GM12864 (cell line): Measurements from ENCODE around the gene LTBP1.

Source experiments
- DNase-seq: peaks from one replicate; pipeline ENCODE4 v3.0.0-alpha.2; 2011; ENCODE audit warnings: low read depth
- H3K4me3 ChIP-seq: 2 replicates; pipeline ENCODE4 v1.5.1; 2011; ENCODE audit warnings: mild to moderate bottlenecking, low read depth, low read length, control low read depth
- CTCF ChIP-seq: IDR thresholded peaks from 2 replicates; pipeline ENCODE4 v1.5.1; 2011; ENCODE audit warnings: low read depth, mild to moderate bottlenecking, moderate library complexity, low read length, control low read depth, inconsistent platforms; ENCODE audit errors: missing control alignments

LTBP1 gene

GRCh38 chr2:33145459-33145858 is 198.7 kb downstream of the LTBP1 start:
- TF ChIP-seq CTCF: no peak
- DNase-seq: no peak
- H3K4me3 ChIP-seq: no peak overlapping the region

DNA sequence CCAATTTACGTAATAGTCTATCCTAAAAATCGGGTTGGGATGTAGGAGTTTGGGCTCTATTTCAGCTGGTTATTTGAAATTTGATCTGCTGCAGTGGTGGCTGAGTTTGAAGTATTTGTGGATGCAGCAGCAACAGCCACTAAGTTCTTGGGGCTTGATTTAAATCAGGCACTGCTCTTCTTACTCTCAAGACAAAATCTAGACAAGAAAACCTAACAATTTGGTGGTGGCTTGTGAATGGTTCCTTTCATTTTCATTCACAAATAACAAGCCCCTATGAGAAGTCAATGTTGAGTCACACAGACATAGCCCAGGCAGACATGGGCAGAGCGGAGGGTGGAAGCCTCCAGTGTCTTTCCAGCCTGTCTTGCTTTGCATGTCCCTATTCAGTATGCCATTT is 199.3 kb downstream of the LTBP1 start:
- no peak overlapping the region for H3K4me3 ChIP-seq
- no peak for DNase-seq
- TF ChIP-seq CTCF: no peak

GRCh38 chr2:33153008-33153407 is 206.3 kb downstream of the LTBP1 start:
- DNase-seq: no peak
- TF ChIP-seq CTCF: no peak
- no peak overlapping the region for H3K4me3 ChIP-seq

- no peak for DNase-seq
- no peak for TF ChIP-seq CTCF
- no peak overlapping the region for H3K4me3 ChIP-seq
These were observed 211.8 kb downstream of the LTBP1 start for GRCh38 chr2:33158482-33159003.

DNA sequence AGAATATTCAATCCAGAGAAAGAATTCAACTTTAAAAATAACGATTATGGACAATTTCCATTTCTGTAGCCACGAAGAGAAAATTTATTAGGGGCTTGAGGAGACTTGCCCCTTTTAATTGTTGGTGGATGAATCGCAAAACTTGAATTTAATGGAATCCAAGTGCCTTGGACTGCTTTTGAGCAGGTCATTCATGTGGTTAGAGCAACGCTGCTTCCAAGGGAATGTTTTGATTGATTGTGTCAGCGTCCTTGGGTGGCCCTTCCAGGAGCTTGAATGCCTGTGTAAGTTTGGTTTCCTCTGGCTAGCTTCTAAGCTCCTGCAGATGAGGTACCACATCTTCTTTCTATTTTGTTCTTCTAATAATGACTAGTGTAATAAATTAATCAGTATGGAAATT is 213.4 kb downstream of the LTBP1 start:
- no peak for TF ChIP-seq CTCF
- no peak overlapping the region for H3K4me3 ChIP-seq
- DNase-seq: no peak

DNA sequence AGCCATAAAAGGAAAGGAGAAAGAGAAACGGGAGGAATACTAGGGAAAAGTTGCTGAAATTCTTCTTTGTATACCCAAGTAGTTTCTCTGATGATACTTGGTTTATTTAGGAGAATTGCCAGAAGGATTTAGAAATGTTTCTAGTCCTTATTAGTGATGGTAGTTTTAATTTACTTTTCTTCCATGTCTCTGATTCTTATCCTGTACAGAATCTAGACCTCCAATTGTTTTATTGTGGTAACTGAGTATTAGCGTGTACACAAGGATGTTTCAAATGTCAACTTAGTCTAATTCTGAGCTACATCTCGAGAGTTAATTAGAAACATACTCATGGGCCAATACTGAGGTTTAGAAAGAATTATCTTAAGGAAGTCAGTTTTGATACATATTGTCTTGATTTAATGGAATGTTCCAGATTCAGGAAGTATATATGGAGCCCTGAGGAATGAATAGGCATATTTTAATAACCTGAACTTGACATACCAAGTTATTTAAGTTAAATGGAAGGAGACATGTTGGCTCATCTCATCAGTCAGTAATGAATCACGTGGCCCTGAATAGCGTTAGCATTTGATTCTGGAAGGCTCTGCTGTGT is 219.6 kb downstream of the LTBP1 start:
- no peak overlapping the region for H3K4me3 ChIP-seq
- TF ChIP-seq CTCF: no peak
- no peak for DNase-seq

DNA sequence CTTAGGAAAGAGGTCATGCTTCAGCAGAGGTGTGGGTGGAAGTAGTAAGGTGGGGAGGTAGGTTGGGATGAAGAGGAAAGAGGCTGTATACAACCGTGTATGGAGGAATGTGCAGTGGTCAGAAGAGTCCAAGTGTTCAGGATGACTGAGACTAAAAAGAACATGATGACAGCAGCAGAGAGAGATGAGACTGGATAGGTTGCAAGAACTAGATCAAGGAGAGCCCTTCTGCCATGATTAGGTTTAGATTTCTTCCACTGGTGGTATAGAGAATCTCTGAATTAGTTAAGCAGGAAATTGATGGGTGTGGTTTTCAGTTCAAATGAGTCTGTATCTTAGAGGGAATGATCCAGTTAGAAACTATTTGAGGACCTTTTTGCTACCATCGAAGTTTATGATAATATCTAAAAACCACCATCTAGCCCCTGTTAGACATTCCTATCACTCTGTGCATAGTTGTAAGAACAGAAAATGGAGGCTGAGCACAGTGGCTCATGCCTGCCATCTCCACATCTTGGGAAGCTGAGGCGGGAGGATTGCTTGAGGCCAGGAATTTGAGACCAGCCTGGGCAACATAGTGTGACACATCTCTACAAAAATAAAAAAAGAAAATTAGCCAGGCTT is 221.0 kb downstream of the LTBP1 start:
- DNase-seq: no peak
- TF ChIP-seq CTCF: no peak
- H3K4me3 ChIP-seq: no peak overlapping the region
